SU-DHL-6 (cell line): ENCODE measurements around the gene GRM3.

Experiments
- H2AFZ ChIP-seq: fragments of 200-600 bp; sonication (generic); 2 replicates; pipeline ENCODE4 v1.6.1; 2014; ENCODE audit warnings: low read depth, mild to moderate bottlenecking, moderate library complexity, mixed read lengths, antibody characterized with exemption, low read length; ENCODE audit not compliant: severe bottlenecking
- H3F3A ChIP-seq: fragments of 200-600 bp; shearing (Covaris generic); 2 replicates; pipeline ENCODE4 v1.6.0; 2016; ENCODE audit warnings: antibody characterized with exemption, mild to moderate bottlenecking; ENCODE audit not compliant: insufficient read depth
- H3K27ac ChIP-seq: fragments of 200-600 bp; sonication (generic); 2 replicates; pipeline ENCODE4 v1.5.1; 2016; ENCODE audit warnings: low read depth, mild to moderate bottlenecking, low read length, moderate library complexity, mixed read lengths
- H3K27me3 ChIP-seq: fragments of 200-600 bp; sonication (generic), shearing (Covaris generic); 2 replicates; pipeline ENCODE4 v1.6.0; 2014; ENCODE audit warnings: mild to moderate bottlenecking, low read length
- H3K36me3 ChIP-seq: fragments of 200-600 bp; sonication (generic); 2 replicates; pipeline ENCODE4 v1.6.1; 2014; ENCODE audit warnings: mild to moderate bottlenecking, low read length, mixed read lengths
- H3K4me2 ChIP-seq: fragments of 300-600, 200-600 bp; shearing (Covaris generic), sonication (generic); 2 replicates; pipeline ENCODE4 v1.6.0; 2014; ENCODE audit warnings: low read length, low read depth, mild to moderate bottlenecking; ENCODE audit not compliant: poor library complexity, severe bottlenecking
- H3K4me3 ChIP-seq: fragments of 200-600 bp; sonication (generic); 2 replicates; pipeline ENCODE4 v1.5.1; 2014; ENCODE audit warnings: antibody characterized with exemption, low read length, mild to moderate bottlenecking, mixed read lengths; ENCODE audit not compliant: insufficient read depth, poor library complexity, severe bottlenecking
- H3K79me2 ChIP-seq: fragments of 200-600 bp; sonication (generic); 2 replicates; pipeline ENCODE4 v1.6.1; 2014; ENCODE audit warnings: mild to moderate bottlenecking, low read length, moderate library complexity; ENCODE audit not compliant: insufficient read depth
- H3K9ac ChIP-seq: fragments of 200-600 bp; sonication (generic); 2 replicates; pipeline ENCODE4 v1.7.0; 2014; ENCODE audit warnings: mild to moderate bottlenecking, low read length
- H3K9me2 ChIP-seq: fragments of 200-600 bp; sonication (generic); replicated peaks from 2 replicates; pipeline ENCODE4 v1.6.1; 2014; ENCODE audit warnings: low read length; ENCODE audit not compliant: insufficient read depth
- H3K9me3 ChIP-seq: fragments of 200-600 bp; sonication (generic); 2 replicates; pipeline ENCODE4 v1.6.1; 2014; ENCODE audit warnings: low read length, mixed read lengths; ENCODE audit not compliant: insufficient read depth
- H4K20me1 ChIP-seq: fragments of 200-600 bp; sonication (generic); 2 replicates; pipeline ENCODE4 v1.6.1; 2014; ENCODE audit warnings: low read depth, mild to moderate bottlenecking, antibody characterized with exemption, low read length, moderate library complexity, mixed read lengths
- EZH2phosphoT487 ChIP-seq: fragments of 200-600 bp; sonication (generic), shearing (Covaris generic); conservative IDR thresholded peaks from 2 replicates; pipeline ENCODE4 v1.6.1; 2018; ENCODE audit warnings: mild to moderate bottlenecking, antibody characterized with exemption, low read length, moderate library complexity, mixed read lengths
- TF ChIP-seq, protein P1 (sequence below): fragments of 200-600 bp; sonication (generic); IDR thresholded peaks from one replicate; pipeline ENCODE4 v1.5.1; 2017; ENCODE audit warnings: antibody characterized with exemption, mild to moderate bottlenecking, low read length, moderate library complexity; ENCODE audit not compliant: insufficient read depth, poor library complexity, severe bottlenecking

Gene GRM3

DNA sequence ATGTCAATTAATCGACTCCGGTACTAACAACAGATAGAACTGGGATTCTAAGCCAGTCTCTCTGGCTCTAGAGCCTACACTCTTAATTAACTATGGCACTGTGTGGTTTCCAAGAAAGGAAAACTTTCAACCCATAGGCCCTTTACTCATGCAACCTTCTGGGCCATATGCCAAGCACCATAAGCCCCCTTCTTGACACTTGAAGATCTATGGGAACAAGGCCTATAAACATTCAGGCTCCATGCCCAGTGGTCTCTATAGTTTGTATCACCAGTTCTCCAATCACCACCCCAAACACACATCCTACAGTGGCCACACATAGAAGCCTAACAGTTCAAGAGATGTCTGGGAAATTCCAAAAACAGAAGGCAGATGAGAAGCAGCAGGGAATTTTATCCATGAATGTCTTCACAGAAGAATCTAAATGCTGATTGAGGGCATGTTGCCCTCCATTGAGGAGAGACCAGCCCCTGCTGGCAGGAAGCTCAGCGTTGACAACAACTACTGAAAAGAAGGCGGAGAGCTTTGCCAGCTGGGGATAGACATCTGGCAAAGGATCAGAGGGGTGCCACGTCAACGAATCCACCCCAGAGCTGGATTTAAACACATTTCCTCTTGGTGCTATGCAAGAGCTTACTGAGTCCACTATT lies 64.4 kb downstream of the GRM3 start:
- Histone ChIP-seq H3K9me3 (no peaks in the 10 kb centered on the region), H3K27ac (no peak overlapping the region), H4K20me1 (no peaks in the 10 kb centered on the region), H3K4me3 (no peak overlapping the region), H3K79me2 (no peaks in the 10 kb centered on the region), H3K9me2 (no peaks in the 10 kb centered on the region), H3F3A (no peaks in the 10 kb centered on the region), H3K9ac (no peak overlapping the region), H3K4me2 (no peak overlapping the region), H3K36me3 (no peaks in the 10 kb centered on the region), H3K27me3 (no peaks in the 10 kb centered on the region), H2AFZ (no peak overlapping the region)
- TF ChIP-seq EZH2phosphoT487 = no peak
- TF ChIP-seq, protein P1, sequence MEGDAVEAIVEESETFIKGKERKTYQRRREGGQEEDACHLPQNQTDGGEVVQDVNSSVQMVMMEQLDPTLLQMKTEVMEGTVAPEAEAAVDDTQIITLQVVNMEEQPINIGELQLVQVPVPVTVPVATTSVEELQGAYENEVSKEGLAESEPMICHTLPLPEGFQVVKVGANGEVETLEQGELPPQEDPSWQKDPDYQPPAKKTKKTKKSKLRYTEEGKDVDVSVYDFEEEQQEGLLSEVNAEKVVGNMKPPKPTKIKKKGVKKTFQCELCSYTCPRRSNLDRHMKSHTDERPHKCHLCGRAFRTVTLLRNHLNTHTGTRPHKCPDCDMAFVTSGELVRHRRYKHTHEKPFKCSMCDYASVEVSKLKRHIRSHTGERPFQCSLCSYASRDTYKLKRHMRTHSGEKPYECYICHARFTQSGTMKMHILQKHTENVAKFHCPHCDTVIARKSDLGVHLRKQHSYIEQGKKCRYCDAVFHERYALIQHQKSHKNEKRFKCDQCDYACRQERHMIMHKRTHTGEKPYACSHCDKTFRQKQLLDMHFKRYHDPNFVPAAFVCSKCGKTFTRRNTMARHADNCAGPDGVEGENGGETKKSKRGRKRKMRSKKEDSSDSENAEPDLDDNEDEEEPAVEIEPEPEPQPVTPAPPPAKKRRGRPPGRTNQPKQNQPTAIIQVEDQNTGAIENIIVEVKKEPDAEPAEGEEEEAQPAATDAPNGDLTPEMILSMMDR = no peak

DNA sequence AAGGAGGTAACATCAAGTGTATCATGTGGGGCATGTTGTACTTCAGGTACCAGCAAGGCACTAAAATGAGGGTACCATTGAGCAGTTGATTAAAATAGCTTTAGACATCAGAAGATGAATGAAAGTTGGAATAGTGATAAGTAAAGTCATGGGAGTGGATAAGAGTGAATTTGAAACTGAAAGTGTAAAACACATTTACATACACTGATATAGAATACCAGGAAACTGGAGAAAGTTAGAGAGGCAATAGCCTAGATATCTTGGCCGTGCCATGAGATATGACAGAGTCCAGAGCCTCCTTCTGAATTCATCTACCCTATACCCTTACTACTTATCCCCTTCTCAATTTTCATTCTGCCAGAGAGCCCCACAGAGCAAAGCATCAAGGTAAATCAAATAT lies 76.6 kb downstream of the GRM3 start:
- Histone ChIP-seq H2AFZ (no peak overlapping the region), H3K27me3 (no peaks in the 10 kb centered on the region), H4K20me1 (no peaks in the 10 kb centered on the region), H3K27ac (no peak overlapping the region), H3K9me3 (no peaks in the 10 kb centered on the region), H3K79me2 (no peaks in the 10 kb centered on the region), H3K36me3 (no peaks in the 10 kb centered on the region), H3K4me2 (no peak overlapping the region), H3F3A (no peaks in the 10 kb centered on the region), H3K9ac (no peak overlapping the region), H3K9me2 (no peaks in the 10 kb centered on the region), H3K4me3 (no peak overlapping the region)
- TF ChIP-seq, protein P1 = no peak
- no peak for TF ChIP-seq EZH2phosphoT487

DNA sequence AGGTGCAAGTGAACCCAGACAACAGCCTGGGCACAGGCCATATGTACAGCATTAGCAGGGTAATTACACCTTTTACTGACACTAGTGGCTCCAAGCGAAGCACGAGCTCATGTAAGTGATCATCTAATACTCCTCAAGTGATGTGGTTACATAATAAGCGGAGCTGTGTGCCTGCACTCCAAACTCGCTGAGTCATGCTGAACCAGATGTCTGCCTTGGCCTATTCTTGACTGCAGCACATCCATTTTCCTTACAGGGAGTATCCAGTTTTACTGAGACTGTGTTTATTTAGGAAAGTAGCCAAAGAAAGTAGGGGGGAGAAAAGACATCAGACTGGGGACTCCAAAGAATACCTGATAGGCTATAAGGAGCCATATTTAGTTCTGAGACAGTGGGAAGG lies 90.1 kb downstream of the GRM3 start:
- H3K79me2 ChIP-seq = no peaks in the 10 kb centered on the region
- no peak overlapping the region for H3K9ac ChIP-seq
- no peaks in the 10 kb centered on the region for H3K36me3 ChIP-seq
- no peaks in the 10 kb centered on the region for H3F3A ChIP-seq
- TF ChIP-seq, protein P1 = no peak
- no peak for TF ChIP-seq EZH2phosphoT487
- H3K27ac ChIP-seq = no peak overlapping the region
- H3K27me3 ChIP-seq = no peaks in the 10 kb centered on the region
- H3K9me2 ChIP-seq = no peaks in the 10 kb centered on the region
- no peak overlapping the region for H2AFZ ChIP-seq
- no peak overlapping the region for H3K4me2 ChIP-seq
- no peaks in the 10 kb centered on the region for H4K20me1 ChIP-seq
- H3K4me3 ChIP-seq = no peak overlapping the region
- H3K9me3 ChIP-seq = peaks cover 4% of the 10 kb centered on the region; the same call in 1 of the 2 replicates
